RPMI7951 (cell line): ENCODE data around the gene PPP3CA. TPM values are rescaled to one million over a fixed set of nuclear protein-coding genes. Genes with fewer than 3 reads are reported as not detected.

ENCODE experiments used
- DNase-seq: peaks from one replicate; pipeline ENCODE4 v3.0.0-alpha.2; 2012; ENCODE audit warnings: low read depth
- total RNA-seq: library from RNA; depleted of rRNA; stranded (reverse); fragments of >200 nt; shearing (Covaris generic); gene quantifications from 2 replicates; pipeline ENCODE4 v1.2.3, GENCODE V29; 2014

PPP3CA gene
- total RNA-seq, 1 experiment from 2014 or later, result 45.4 TPM

DNA sequence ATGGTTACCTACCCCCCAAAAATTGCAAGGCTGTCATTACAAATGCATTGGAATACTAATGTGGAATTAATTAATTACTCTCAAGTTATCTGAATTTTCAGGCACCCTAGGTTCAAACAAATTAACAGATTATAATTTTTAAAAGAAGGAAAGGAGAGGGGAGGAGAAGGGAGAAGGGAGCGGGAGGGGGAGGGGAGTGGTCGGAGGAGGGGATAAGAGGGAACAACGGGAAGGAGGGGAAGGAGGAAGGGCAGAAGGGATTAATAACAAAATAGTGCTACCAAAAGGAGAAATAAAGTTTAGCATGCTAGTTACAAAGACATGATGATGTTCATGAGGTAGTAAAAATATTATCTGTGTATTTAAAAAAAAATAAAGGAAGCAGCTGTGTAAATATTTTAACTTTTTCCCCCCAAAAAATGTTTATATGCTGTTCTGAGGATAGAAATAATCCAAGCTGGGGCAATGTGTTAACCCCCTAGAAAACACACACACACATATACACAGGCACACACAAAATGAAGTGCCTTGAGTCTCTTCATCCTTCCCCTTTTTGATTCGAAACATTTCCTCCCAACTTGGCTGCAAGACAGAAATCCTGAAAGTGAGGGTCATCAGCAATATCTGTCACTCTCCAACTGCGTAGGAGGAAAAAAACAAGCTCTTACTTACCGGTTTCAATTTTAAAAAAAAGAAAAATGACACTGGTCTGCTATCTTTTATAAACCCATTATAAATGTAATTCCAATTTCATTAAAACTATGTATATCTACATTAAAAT lies 58.8 kb downstream of the PPP3CA start:
- DNase-seq, result no peak

DNA sequence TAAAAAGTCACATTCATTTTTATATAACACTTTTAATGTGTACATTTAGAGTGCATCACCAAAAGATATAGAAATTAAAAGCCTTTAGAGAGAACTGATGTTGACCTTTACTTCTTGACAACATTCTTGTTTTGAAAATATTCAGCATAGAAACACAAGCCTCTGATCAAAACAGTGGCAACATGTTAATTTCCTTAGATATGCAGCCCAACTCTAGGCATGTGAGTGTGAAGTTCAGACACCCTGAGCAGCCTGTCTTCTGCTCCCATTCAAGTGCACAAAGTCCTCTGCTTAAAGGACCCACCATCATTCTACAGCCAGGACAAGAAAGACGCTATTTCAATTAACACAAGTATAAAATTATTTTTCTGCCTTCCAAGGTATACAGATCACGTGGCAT lies 60.0 kb downstream of the PPP3CA start:
- DNase-seq, result no peak

DNA sequence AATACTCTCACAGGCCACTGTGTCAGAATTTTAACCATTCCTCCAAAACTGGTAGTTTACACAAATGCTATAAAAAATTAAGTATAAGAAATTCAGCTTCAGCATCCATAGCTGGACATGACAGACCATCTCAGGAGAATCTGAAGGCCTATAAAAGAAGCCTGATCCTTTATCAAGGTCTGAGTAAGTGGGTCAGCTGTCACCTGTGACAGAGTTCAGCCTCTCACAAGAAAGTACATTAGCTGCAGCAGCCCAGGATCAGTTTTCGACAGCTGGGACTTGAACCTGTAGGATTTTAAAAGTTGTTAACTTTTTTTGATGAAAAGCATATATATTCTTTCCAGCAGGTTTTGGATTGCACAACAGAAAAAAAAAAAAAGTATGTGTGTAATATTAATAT lies 60.7 kb downstream of the PPP3CA start:
- no peak for DNase-seq

DNA sequence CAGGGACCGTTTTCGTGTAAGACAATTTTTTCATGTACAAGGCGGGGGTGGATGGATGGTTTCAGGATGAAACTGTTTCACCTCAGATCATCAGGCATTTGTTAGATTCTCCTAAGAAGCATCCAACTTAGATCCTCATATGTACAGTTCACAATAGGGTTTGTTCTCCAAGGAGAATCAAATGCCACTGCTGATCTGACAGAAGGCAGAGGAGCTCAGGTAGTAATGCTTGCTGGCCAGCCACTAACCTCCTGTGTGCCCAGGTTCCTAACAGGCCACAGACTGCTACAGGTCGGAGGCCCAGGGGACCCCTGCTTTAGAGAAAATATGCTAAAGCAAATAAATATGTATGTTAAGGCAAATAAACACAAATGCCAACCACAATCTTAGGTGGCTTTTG lies 61.3 kb downstream of the PPP3CA start:
- no peak for DNase-seq

DNA sequence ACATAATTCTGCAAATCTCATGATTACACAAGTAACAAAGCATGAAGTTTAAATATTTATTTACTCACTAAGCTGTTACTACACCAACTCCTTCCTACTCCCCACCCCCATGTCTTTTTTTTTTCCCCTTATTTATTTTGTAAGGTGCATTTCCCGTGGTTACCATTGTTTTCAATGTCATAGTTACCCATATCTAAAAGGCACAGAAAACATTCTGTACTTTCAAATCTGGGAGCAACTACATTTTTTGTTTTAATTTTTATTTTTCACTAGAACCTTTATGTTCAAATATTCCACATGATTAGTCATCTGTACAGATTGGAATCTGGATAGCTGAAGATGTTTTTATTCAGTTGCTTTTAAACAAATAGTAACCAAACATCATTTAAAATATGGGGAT lies 62.8 kb downstream of the PPP3CA start:
- no peak for DNase-seq

DNA sequence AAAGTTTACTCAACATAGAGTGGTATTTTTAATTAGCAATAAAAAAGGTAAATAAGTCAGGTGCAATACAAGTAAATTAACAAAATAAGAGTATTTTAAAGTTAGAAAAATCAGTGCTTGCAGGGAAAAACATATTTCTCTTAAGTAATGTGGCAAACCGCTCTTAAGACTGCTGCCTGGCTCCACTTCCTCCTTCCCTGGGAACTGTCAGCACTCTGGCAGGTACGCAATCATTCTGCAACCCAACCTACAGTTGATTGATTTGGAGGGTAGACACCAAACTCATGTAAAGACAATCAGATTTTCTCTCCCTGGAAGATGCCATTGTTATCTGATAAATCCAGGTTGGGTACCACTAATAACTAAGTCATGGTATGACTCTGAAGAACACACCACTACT lies 63.9 kb downstream of the PPP3CA start:
- DNase-seq, result no peak

DNA sequence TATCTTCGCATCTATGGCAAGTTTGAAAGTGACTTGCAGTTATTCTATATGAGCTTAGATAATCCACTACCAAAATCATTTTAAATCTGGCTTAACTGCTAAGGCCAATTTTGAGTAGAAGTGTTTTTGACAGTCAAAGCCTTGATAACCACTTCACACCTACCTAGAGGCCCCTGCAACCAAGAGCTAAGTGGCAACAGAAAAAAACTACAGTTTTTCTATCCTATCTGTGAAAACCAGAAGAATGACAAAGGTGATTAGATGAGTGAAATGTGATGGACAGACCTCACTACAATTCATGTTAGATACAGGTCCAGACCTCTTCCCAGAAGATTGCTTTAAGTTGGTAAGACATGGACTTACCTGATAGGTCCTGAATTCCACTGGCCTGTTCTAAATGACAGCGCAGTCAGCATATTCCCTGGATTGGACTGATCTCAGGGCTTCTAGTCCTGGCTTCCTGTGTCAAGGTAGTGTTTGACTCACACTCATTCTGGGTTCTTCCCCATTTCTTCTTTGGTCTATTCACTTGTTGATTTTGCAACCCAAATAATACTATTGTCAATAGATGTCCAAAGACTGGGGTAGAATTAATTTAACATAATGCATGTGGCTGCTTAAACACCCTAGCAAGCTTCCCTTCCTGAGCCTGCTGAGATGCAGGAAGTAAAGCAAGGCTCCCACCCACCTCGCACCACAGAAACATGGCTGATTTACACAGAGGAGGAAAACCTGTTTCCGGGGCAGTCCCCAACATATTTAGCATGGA lies 65.1 kb downstream of the PPP3CA start:
- DNase-seq, result no peak

DNA sequence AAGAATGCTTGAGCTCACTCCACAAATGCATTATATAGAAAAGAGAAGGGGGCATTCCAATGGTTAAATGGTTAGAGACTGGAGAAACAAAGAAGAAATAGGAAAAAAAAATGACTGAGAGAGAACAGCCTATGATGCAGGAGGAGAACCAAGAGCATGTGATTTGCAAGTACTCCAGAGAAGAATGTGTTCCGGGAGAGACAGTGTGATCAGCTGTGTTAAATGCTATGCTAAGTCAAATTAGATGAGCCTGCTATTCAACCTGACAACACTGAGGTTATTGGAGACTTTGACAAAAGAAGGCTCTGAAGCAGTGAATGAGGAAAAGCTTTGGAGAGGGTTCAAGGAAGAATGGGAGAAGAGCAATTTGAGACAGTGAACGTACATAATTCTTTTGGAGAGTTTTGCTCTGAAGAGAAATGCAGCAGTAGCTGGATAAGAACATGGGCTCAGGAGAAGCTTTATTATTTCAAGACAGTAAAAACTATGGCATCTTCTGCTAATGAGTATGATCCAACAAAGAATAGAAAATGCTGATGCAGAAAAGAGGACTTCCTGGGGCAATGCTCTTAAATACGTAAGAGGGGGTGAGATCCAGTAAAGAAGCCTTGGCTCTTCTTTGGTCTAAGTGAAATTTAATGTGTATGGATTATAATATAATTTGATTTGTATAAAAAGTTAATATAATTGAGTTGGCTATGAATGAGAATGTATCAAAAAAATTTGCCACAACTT lies 66.3 kb downstream of the PPP3CA start:
- no peak for DNase-seq

DNA sequence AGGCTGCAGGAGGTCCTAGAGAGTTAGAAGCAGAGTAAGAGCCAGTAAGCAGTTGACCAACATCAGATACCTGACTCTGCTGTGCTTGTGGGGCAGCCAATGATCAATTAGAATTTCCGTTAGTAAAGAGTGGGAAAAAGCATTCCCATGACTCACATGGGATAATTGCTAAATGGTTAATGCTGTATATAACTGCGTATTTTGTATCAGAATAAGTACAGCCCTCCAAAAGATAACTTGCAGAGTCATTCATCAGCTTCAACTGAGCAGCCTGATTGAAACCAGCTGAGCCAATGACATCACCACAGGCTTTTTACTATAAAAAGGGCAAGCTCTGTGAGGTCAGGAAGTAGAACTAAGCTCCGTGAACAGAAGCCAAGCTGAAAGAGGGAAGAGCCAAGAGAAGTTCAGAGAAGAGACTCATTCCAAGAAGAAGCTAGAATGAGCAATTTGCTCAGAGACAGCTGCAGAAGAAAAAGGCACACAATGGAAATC lies 67.9 kb downstream of the PPP3CA start:
- peak; percentile 92 for DNase-seq

DNA sequence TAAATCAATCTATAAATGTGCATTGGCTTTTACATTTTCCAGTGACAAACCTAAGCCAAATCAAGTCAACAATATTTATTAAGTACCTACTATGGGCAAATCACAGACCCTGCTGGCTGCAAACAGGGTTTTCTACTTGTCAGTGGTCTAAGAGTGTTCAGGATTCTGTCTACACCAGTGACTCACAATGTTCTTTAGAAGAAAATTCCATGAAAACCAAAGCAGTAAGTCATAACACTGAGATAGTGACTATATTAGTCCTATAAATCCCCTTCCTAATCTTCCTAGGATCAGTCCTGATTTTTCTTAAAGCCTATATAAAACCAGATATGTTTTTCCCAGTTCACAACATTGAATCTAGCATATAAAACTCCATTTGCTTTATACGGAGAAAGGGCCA lies 69.7 kb downstream of the PPP3CA start:
- DNase-seq, result peak; percentile 39

DNA sequence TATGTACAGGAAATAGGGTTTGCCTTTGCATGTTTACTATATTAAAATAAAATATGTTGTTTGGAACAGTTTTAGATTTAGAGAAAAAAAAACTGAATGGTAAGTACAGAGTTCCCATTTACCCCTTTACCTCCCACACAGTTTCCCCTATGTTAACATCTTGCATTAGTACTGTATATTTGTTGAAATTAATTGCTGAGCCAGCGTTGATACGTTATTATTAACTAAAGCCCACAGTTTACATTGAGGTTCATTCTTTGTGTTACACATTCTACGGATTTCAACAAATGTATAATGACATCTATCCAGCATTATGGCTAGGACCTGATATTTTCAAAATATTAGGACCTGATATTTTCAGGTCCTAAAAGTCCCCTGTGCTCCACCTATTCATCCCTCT lies 70.7 kb downstream of the PPP3CA start:
- DNase-seq, result no peak

DNA sequence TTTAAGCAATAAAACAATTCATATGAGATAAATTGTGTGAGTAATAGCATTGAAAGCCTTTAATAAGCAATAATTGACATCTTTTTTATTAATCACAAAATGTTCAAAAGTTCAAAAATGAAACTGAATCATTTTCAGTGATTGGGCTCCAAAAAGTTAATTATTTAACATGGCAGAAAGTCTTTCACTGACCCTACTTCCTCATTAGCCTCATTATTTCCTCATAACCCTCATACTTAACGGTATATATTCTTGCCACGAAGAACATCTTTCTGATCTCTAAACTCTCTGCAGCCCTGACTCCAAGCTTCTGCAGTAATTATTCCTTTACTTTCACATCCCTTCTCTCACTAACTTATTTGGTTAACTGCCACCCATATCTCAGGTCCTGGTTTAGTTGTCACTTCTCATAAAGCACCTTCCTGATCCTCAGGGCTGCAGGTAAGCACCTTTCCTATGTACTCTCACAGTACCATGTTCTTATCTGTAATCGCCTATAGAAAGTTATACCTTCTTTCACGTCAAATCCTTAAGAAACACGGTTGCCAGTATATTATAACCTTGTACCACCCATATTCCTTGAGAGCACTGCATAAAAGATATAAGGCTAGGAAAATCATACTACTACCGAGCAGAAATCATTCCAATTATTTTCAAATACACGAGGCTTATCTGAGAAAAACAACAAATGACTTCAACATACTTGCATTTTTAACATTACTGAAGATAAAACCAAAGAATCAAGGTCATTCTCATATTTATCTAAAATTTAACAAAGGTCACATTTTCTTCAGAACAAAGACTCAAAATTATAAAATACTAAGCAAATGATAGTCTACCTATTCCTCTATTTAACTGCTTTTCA lies 72.2 kb downstream of the PPP3CA start:
- DNase-seq, result no peak

DNA sequence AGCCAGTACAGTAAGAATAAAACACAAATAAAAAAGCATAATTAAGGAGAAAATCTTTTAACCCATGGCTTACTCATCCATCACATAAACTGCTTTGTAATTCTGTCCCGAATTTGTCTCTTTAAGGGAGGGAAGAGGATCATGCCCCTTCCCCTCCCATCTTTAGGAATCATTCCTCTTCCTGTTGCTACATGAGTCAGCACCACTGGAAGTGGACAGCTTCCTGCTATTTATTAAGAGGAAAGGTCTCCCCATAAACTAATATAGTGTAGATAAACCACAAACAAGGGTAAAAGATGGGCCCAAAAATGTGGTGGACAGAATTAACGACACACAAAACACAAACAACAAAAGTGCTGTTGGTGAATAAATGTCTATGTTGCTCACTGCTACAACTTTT lies 75.8 kb downstream of the PPP3CA start:
- no peak for DNase-seq

DNA sequence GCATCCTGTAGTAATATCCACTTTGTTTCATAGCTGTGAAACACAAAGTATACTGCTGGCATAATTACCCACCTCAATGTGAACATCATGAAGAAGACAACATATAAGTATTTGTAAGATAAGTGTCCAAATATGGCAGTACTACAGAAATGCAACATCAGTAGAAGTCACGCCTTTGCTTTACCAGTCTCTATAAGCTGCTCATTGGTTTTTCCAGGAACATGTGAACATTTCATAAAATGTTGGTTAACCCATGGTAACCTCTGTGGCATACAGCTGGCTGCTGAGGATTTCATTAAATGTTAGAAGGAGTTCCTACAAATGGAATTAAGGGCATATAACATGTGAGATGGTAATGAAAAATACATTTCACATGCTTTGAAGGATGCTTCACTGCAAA lies 77.6 kb downstream of the PPP3CA start:
- DNase-seq, result no peak

DNA sequence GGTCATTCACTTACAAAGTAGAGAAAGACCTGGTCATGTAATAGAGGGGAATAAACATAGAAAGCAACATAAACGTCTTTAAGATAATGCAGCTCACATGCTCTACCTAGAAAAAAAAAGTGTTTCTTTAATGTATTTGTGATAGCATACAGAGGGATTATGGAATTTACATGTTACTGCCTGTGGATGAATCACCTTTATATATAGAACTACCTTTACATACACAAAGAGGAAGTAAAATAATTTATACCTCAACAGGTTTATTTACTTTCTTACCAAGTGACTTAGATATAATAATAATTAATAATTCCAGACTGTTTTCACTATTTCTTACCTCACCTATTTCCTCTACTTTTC lies 81.5 kb downstream of the PPP3CA start:
- no peak for DNase-seq

DNA sequence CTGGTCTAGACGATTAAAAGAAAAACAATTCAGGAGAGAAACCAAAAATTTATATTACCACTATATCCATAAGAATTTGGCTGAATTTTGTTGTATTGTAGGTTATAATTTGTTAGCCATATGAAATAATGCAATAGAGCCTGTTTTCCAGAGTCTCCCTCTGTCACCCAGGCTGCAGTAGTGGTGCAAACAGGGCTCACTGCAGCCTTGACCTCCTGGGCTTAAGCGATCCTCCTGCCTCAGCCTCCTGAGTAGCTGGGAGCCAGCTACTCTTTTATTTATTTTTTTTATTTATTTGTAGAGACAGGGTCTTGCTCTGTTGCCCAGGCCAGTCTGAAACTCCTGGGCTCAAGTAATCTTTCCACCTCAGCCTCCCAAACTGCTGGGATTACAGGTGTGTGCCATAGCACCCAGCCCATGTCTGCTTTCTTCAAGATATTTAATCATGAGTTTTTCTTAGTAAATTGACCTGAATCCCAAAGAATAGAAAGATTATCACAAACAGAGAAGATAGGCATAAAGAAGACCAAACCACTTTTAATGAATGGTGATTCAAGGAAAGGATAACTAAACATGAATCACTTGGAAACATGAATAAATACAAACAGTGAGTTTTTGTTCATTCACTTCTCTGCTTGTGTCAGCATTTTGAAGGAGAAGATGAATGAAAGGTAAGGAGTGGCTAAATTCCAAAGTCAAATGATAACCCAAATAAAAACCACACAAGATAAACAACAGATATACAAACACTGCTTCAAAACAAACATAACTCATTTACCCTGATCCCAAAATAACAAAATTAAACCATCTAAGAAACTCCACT lies 82.1 kb downstream of the PPP3CA start:
- DNase-seq, result no peak

DNA sequence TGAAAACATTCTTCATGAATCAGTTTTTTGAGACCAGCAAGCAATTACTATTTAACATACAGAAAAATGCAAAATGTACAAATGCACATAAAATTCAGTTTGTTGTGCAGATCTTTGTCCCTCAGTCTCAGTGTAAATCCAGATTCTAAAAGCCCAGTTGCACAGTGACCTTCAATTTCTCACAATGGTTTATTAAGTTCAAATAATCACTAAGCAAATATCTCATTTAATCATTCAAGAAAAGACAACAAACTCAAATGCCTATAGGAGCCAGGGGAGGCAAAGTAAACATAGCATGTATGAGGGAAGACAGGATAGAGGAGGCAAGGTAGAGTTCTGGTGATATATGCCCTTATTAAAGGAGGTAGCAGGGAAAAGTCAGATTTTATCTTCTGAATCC lies 82.8 kb downstream of the PPP3CA start:
- no peak for DNase-seq

DNA sequence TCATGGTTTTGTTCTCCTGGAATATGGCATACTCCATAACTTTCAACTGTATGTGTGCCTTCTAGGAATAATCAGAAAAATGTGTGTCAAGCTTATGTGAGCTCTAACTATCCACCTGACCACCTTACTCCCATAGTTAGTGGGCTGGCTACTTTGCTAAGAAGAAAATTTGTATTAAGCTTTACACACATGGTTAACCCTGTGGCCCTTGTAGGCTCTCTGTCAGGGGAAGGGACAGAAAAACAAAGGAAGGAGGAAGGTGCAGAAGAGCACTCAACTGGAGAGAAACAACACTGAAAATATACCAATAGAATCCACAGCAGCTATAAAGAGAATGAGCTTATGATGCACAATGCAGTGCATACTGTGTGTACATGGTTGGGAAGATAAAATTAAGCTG lies 84.6 kb downstream of the PPP3CA start:
- DNase-seq, result no peak

DNA sequence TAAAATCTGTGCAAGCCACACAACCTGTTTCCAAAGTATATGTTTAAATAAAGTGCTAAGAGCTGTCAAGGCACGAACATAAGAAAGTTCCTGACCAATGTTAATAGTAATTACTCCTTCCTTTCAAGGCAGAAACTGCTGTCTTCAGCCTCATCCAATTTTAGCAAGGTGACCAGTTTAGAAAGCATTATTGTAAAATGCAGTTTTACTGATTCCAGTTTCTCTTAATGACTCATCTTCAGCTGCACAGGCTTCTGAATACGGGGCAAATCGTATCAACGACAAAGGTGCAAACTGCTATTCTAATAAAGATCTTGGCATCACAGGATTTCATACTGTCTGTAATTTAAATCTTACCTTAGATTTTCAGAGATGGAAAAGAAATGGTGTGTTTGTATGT lies 87.5 kb downstream of the PPP3CA start:
- DNase-seq, result no peak

DNA sequence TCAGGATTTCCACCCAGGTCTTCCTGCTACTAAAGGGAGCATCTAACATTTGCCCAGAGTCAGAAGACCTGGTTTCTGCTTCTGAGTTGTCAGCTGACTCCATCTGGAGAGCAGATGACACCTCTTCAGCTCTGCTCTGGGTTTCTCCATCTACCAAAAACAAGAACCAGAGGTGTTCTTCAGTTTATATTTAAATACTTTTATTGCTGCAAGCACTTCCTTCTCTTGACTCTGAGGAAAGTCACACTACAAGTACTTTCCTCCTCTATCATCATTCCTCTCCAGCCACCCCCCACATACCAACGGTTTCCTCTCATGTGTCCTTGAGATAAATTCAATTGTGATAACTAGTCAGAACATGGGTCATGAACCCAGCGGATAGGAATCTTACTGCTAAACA lies 88.4 kb downstream of the PPP3CA start:
- no peak for DNase-seq

DNA sequence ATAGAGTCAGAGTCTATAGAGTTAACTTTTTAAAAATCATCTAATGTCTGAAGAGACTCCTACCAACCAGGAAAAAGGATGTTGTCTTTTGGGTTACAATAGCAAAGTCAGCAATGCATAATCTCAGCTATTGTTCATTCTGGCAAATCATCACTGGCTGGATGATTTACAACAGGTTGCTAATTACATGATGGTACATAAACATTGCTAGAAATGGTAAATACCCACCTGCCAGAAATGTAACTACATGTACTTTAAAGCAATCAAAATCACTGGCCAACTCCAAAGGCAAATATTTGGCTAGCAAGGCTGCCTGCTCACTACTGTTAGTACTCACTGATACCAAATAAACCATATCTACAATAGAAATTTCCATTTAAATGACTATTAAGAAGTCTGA lies 91.1 kb downstream of the PPP3CA start:
- no peak for DNase-seq
